ENCODE measurements around the gene FOXJ1. TPM values are rescaled to one million over a fixed set of nuclear protein-coding genes. Genes with fewer than 3 reads are reported as not detected.

Gene FOXJ1
- total RNA-seq, 1 experiment from 2014 or later, result 0.26 TPM

DNA sequence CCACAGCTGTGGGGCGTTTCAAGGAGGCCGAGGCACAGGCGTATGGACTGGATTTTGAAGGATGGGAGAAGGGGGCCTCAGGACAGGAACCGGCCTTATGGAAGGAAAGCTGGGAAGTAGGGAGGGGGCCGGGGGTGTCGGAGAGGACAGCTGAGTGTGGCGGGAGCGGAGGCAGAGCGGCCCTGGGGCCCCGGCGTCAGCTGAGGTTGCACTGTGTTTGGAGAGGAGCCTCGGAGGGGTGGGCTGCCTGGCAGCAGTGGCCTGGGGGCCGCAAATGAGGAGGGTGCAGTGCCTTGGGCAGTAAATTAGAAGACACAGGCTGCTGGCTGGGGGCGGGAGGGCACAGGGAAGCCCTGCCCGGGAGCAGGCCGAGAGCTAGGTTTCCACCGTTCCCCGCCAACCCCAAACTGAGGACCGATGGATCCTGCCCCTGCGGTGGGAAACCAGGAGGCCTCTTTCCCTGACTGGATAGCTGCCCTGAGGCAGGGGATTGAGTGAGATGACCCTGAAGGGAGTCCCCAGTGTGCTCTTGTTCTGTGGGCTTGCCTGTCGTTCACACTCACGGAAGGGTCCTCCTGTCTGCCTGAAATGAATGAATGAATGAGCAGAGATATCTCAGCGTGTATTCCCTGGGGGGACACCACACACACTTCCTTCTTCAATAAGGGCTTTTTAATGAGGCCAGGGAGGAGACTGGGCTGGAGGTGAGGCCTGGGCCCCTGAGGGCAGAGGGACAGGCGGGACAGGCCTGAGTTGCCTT, 18.4 kb downstream of the FOXJ1 start:
- Histone ChIP-seq H3F3A (ENCODE audit: low read length, unreplicated experiment) (no peaks in the 10 kb centered on the region), H4K20me1 (ENCODE audit: low read length) (no peaks in the 10 kb centered on the region), H3K9ac (ENCODE audit: low read length) (no peak overlapping the region), H2AFZ (ENCODE audit: low read length) (no peak overlapping the region), H3K4me2 (ENCODE audit: low read length) (no peak overlapping the region), H3K27me3 (ENCODE audit: low read length) (no peaks in the 10 kb centered on the region), H3K4me3 (ENCODE audit: low read length) (no peak overlapping the region), H3K79me2 (ENCODE audit: low read length) (no peaks in the 10 kb centered on the region), H3K4me1 (ENCODE audit: insufficient read depth, low read length) (peaks cover 4% of the 10 kb centered on the region; the same call in 1 of the 2 replicates), H3K27ac (ENCODE audit: low read length) (no peak overlapping the region), H3K9me2 (replicated peaks; ENCODE audit: low read length) (no peaks in the 10 kb centered on the region), H3K9me3 (ENCODE audit: low read length) (no peaks in the 10 kb centered on the region), H3K36me3 (ENCODE audit: low read depth, low read length) (no peaks in the 10 kb centered on the region)
- ChIA-PET CTCF (interaction anchor here (0.7 to 1.2 kb wide), 2 partner anchors 59 to 229 kb away, joined by 3 to 5 read pairs; no protein-coding TSS in a partner anchor), POLR2A (ENCODE audit: unreplicated experiment) (interaction anchor here (0.7 kb wide), 1 partner anchor 10 kb away, joined by 3 read pairs; no protein-coding TSS in a partner anchor)
- DNase-seq, result no peak
- no peak for ATAC-seq
- intact Hi-C loops (cut with micrococcal nuclease), result no loop called here
- TF ChIP-seq, protein P1, sequence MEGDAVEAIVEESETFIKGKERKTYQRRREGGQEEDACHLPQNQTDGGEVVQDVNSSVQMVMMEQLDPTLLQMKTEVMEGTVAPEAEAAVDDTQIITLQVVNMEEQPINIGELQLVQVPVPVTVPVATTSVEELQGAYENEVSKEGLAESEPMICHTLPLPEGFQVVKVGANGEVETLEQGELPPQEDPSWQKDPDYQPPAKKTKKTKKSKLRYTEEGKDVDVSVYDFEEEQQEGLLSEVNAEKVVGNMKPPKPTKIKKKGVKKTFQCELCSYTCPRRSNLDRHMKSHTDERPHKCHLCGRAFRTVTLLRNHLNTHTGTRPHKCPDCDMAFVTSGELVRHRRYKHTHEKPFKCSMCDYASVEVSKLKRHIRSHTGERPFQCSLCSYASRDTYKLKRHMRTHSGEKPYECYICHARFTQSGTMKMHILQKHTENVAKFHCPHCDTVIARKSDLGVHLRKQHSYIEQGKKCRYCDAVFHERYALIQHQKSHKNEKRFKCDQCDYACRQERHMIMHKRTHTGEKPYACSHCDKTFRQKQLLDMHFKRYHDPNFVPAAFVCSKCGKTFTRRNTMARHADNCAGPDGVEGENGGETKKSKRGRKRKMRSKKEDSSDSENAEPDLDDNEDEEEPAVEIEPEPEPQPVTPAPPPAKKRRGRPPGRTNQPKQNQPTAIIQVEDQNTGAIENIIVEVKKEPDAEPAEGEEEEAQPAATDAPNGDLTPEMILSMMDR (conservative IDR thresholded peaks at IDR 0.05; ENCODE audit: low read depth, low read length), result no peak
- TF ChIP-seq EZH2 (IDR thresholded peaks at IDR 0.05; ENCODE audit: low read length, unreplicated experiment) (no peak), EZH2phosphoT487 (IDR thresholded peaks at IDR 0.05; ENCODE audit: borderline replicate concordance, low read length) (no peak)
- BruUV-seq (replicated peaks), result no TSS peak

DNA sequence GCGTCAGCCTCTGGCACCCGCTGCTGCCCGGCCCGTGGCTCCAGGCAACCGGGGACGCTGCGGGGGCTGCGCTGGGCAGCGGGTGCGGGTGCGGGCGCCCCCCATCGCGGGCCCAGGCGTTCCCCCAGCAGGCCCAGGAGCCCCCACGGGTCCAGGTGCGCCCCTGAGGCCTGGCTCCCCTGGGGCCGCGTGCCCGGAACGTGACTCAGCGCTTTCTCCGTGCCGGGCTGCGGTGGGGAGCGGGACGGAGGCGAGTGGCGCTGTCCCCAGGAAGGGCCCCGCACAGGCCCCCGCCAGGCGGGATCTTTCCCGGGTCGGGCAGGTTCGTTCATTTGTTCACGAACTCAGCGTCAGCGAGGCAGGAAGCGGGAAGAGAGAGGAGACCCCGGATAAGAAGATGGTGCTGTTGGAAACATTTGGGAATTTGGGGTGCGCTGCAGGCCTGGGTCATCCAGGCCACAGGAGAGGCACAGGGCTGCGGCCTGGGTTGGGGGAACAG, 19.1 kb downstream of the FOXJ1 start:
- ChIA-PET CTCF (interaction anchor here (1.3 kb wide), 2 partner anchors 60 to 157 kb away, joined by 10 to 15 read pairs; no protein-coding TSS in a partner anchor), POLR2A (ENCODE audit: unreplicated experiment) (no interaction called here)
- no peak for TF ChIP-seq EZH2phosphoT487 (IDR thresholded peaks at IDR 0.05; ENCODE audit: borderline replicate concordance, low read length)
- TF ChIP-seq, protein P1 (conservative IDR thresholded peaks at IDR 0.05; ENCODE audit: low read depth, low read length), result no peak
- no peak for TF ChIP-seq EZH2 (IDR thresholded peaks at IDR 0.05; ENCODE audit: low read length, unreplicated experiment)
- H3K27me3 ChIP-seq (ENCODE audit: low read length), result no peaks in the 10 kb centered on the region
- intact Hi-C loops (cut with micrococcal nuclease), result loop anchor here (1.0 kb wide), 3 partner anchors 25 to 157 kb away; no protein-coding TSS in a partner anchor
- H3K9ac ChIP-seq (ENCODE audit: low read length), result peak overlapping the region; percentile 33; the same call in 1 of the 2 replicates
- H3K9me2 ChIP-seq (replicated peaks; ENCODE audit: low read length), result no peaks in the 10 kb centered on the region
- H3K9me3 ChIP-seq (ENCODE audit: low read length), result no peaks in the 10 kb centered on the region
- H3K4me2 ChIP-seq (ENCODE audit: low read length), result peak overlapping the region; percentile 79
- no peaks in the 10 kb centered on the region for H3F3A ChIP-seq (ENCODE audit: low read length, unreplicated experiment)
- no peak overlapping the region for H3K4me3 ChIP-seq (ENCODE audit: low read length)
- ATAC-seq (no peak), DNase-seq (no peak)
- no peaks in the 10 kb centered on the region for H3K79me2 ChIP-seq (ENCODE audit: low read length)
- peak overlapping the region; percentile 92; the same call in 1 of the 2 replicates for H2AFZ ChIP-seq (ENCODE audit: low read length)
- BruUV-seq (replicated peaks), result no TSS peak
- no peaks in the 10 kb centered on the region for H4K20me1 ChIP-seq (ENCODE audit: low read length)
- peaks cover 4% of the 10 kb centered on the region; the same call in 1 of the 2 replicates for H3K4me1 ChIP-seq (ENCODE audit: insufficient read depth, low read length)
- no peak overlapping the region for H3K27ac ChIP-seq (ENCODE audit: low read length)
- H3K36me3 ChIP-seq (ENCODE audit: low read depth, low read length), result no peaks in the 10 kb centered on the region

Measured in PC-3 (cell line).